ENCODE measurements around the gene OR10A5.

GRCh38 chr11:6864438-6864837, 19.0 kb downstream of the OR10A5 start:
- no peak for TF ChIP-seq MED1 (CRISPR knock-in tag; IDR thresholded peaks at IDR 0.05)
- TF ChIP-seq SUZ12 (IDR thresholded peaks at IDR 0.05; ENCODE audit: low read depth, low read length), result no peak
- TF ChIP-seq POLR2A (IDR thresholded peaks at IDR 0.05; ENCODE audit: insufficient read depth in 1 of 2, low read depth in 2 of 2, low read length in 2 of 2), result no peak
- no peak for TF ChIP-seq SIN3A (IDR thresholded peaks at IDR 0.05; ENCODE audit: borderline replicate concordance, low read depth, low read length)
- TF ChIP-seq CBFB (CRISPR knock-in tag; IDR thresholded peaks at IDR 0.05), result no peak
- TF ChIP-seq CTCF (CRISPR knock-in tag; IDR thresholded peaks at IDR 0.05), result no peak
- TF ChIP-seq ISX (CRISPR knock-in tag; conservative IDR thresholded peaks at IDR 0.05), result no peak
- TF ChIP-seq POLR2AphosphoS5 (IDR thresholded peaks at IDR 0.05; ENCODE audit: low read depth, low read length), result no peak
- TF ChIP-seq ZNF138 (CRISPR knock-in tag; IDR thresholded peaks at IDR 0.05; ENCODE audit: low read depth), result no peak
- no peak for TF ChIP-seq ELF4 (CRISPR knock-in tag; IDR thresholded peaks at IDR 0.05; ENCODE audit: borderline replicate concordance)
- no peak for TF ChIP-seq SKIL (CRISPR knock-in tag; IDR thresholded peaks at IDR 0.05; ENCODE audit: borderline replicate concordance)

Data from HepG2 (cell line).